Measurements from ENCODE around the gene PTPRK.

The PTPRK gene

DNA sequence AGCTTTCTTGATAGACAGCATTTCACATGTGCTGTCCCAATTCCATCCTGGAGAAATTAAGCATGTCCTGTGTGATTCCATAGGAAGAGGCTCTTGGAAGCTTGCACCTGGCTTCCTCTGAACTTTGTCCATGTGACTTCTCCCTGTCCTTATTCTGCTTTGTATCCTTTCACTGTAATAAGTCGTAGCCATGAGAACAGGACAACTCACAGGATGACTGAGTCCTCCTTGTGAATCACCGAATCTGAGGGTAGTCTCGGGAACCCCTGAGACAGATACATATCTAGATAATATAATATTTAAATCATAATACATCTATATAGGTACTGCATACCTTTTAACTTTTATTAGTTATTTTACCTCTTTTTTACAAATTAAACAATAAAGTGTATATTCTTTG lies 462.9 kb downstream of the PTPRK start:
- no peaks in the 10 kb centered on the region for H3K4me1 ChIP-seq
- intact Hi-C loops (cut with DNase I; ENCODE audit: low total_unique reads) = no loop called here
- DNase-seq = no peak
- no peak overlapping the region for H3K27ac ChIP-seq
- TF ChIP-seq, protein P1, sequence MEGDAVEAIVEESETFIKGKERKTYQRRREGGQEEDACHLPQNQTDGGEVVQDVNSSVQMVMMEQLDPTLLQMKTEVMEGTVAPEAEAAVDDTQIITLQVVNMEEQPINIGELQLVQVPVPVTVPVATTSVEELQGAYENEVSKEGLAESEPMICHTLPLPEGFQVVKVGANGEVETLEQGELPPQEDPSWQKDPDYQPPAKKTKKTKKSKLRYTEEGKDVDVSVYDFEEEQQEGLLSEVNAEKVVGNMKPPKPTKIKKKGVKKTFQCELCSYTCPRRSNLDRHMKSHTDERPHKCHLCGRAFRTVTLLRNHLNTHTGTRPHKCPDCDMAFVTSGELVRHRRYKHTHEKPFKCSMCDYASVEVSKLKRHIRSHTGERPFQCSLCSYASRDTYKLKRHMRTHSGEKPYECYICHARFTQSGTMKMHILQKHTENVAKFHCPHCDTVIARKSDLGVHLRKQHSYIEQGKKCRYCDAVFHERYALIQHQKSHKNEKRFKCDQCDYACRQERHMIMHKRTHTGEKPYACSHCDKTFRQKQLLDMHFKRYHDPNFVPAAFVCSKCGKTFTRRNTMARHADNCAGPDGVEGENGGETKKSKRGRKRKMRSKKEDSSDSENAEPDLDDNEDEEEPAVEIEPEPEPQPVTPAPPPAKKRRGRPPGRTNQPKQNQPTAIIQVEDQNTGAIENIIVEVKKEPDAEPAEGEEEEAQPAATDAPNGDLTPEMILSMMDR (IDR thresholded peaks at IDR 0.05) = no peak
- no peaks in the 10 kb centered on the region for H3K9me3 ChIP-seq
- no peak overlapping the region for H3K4me3 ChIP-seq
- peaks cover 0 to 8% (median 0%) of the 10 kb centered on the region in 3 donors for H3K36me3 ChIP-seq
- H3K27me3 ChIP-seq = no peaks in the 10 kb centered on the region

DNA sequence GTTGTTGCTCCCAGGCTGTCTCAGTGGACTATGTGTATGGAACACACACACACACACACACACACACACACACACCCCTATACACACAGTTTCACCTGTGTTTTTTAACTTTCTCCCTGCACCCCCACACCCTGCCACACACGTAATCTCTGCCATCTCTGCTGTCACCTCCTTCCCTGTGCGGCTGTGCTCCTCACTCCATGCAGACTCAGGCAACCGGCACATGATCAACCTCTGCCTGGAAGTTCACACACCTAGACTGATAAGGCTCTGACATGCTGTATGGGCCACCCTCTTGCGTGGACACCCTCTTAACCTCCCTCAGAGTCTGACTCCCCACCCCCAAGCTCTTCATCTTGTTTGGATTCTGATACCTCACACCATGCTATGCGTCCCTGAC lies 467.3 kb downstream of the PTPRK start:
- Histone ChIP-seq H3K9me3 (no peaks in the 10 kb centered on the region), H3K4me3 (no peak overlapping the region), H3K27me3 (no peaks in the 10 kb centered on the region), H3K4me1 (no peaks in the 10 kb centered on the region), H3K27ac (no peak overlapping the region), H3K36me3 (no peaks in the 10 kb centered on the region)
- TF ChIP-seq, protein P1 (IDR thresholded peaks at IDR 0.05) = no peak
- no peak for DNase-seq
- intact Hi-C loops (cut with DNase I; ENCODE audit: low total_unique reads) = no loop called here

DNA sequence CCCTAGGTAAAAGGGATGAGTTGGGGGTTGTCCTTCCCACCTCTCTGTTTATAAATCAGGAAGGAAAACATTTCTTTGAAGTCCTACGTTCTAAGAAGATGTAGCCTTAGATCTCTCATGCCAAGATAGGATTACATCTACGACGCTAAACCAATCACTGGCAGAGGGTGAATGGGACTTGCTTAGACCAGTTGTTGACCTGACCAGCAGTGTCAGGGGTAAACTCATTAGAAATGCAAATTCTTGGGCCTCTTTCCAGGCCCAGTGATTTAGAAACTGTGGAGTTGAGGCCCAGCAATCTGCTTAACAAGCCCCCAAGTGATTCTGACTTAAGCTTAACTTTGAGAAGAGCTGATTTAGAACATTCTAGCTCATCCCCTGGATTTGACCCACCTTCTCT lies 472.4 kb downstream of the PTPRK start:
- Histone ChIP-seq H3K27me3 (no peaks in the 10 kb centered on the region), H3K4me1 (no peaks in the 10 kb centered on the region), H3K27ac (no peak overlapping the region), H3K9me3 (no peaks in the 10 kb centered on the region), H3K36me3 (no peaks in the 10 kb centered on the region), H3K4me3 (no peak overlapping the region)
- DNase-seq = no peak
- intact Hi-C loops (cut with DNase I; ENCODE audit: low total_unique reads) = no loop called here
- TF ChIP-seq, protein P1 (IDR thresholded peaks at IDR 0.05) = no peak

DNA sequence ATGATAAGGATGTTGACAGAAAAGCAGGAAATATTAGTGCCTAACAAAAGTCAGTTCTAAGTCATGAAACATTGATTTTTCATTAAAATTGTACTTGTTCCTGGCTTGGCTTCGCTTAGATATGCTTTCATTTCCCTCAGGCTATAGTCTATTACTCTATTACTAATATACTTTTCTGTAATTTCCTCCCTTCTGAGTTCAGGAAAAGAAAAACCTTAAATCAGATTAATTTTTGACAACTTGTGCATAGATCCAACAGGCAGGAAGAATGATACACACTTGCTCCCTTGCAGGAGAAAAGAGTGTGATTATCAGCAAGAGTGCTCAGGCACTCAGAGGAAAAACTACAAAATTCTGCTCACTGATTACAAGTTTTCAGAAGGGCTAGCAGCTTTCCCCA lies 474.4 kb downstream of the PTPRK start:
- no peaks in the 10 kb centered on the region for H3K36me3 ChIP-seq
- no peaks in the 10 kb centered on the region for H3K4me1 ChIP-seq
- H3K4me3 ChIP-seq = no peak overlapping the region
- intact Hi-C loops (cut with DNase I; ENCODE audit: low total_unique reads) = no loop called here
- no peak overlapping the region for H3K27ac ChIP-seq
- H3K27me3 ChIP-seq = no peaks in the 10 kb centered on the region
- TF ChIP-seq, protein P1 (IDR thresholded peaks at IDR 0.05) = no peak
- DNase-seq = no peak
- no peaks in the 10 kb centered on the region for H3K9me3 ChIP-seq

DNA sequence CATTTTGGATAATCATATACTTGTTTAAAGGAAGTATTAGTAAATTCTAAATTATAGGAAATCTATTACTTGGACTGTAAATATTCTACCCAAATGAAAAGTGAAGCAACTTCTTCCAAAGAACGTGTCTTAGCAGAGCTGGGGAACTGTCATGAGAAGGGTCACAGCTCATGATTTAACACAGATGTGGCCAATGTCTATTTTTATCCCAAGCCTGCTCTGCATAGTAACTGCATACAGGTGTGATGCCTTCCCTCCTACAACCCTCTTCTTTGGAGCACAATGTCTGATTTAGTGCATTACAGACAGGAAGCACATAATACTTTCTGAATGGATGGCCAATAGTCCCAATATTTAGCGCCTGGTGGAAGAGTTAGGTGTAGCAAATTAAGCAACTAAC lies 480.9 kb downstream of the PTPRK start:
- no peaks in the 10 kb centered on the region for H3K36me3 ChIP-seq
- intact Hi-C loops (cut with DNase I; ENCODE audit: low total_unique reads) = no loop called here
- no peaks in the 10 kb centered on the region for H3K4me1 ChIP-seq
- no peaks in the 10 kb centered on the region for H3K9me3 ChIP-seq
- H3K27me3 ChIP-seq = no peaks in the 10 kb centered on the region
- H3K27ac ChIP-seq = no peak overlapping the region
- TF ChIP-seq, protein P1 (IDR thresholded peaks at IDR 0.05) = no peak
- H3K4me3 ChIP-seq = no peak overlapping the region
- no peak for DNase-seq

All from tibial artery (tissue), 4 donors.